H1 (cell line): ENCODE results near the gene CDR2. TPM values are rescaled to one million over a fixed set of nuclear protein-coding genes. Genes with fewer than 3 reads are reported as not detected.

Source experiments
- FOSL1 ChIP-seq: IDR thresholded peaks from 2 replicates; pipeline ENCODE4 v1.6.1; 2011; ENCODE audit warnings: mild to moderate bottlenecking, low read depth, low read length, moderate library complexity; ENCODE audit not compliant: insufficient read depth
- HDAC6 ChIP-seq: IDR thresholded peaks from one replicate; pipeline ENCODE4 v1.7.1; 2012; ENCODE audit warnings: low read depth, mild to moderate bottlenecking, inconsistent platforms, low read length, moderate library complexity
- POU5F1 ChIP-seq: IDR thresholded peaks from 2 replicates; pipeline ENCODE4 v1.6.1; 2011; ENCODE audit warnings: low read depth, mild to moderate bottlenecking, low read length, moderate library complexity
- polyA plus RNA-seq, 7 experiments: library from polyadenylated mRNA; depleted of rRNA in 3 of 7; stranded (reverse) in 5 of 7; unstranded in 2 of 7; fragments of >200 nt in 5 of 7; fragments of 200-250 nt in 2 of 7; gene quantifications; 1 replicate in 5 of 7; 2 replicates in 1 of 7; 4 replicates in 1 of 7; pipeline versions ENCODE4 v1.2.1 to v1.2.3, GENCODE V29; 2011 to 2013; ENCODE audit warnings: missing spikeins in 2 of 7, mixed read lengths in 2 of 7
- total RNA-seq: library from RNA; stranded (reverse); fragmentation: NEBNext Ultra II Directional; extraction: Animal tissue kit (Norgen Biotek cat#: 25700); gene quantifications from 2 replicates; pipeline ENCODE4 v1.2.1, GENCODE V29; 2021
- TF ChIP-seq, protein P1 (sequence below): IDR thresholded peaks from 2 replicates; pipeline ENCODE4 v1.6.1; 2012; ENCODE audit warnings: low read length, inconsistent platforms

Gene CDR2
- total and polyA plus RNA-seq, 2 of the 8 experiments (the other 6 are each of a cell fraction or from before 2014, with no cell fraction given): 16.3 to 34.9 TPM

GRCh38 chr16:22337045-22337444 is 37.4 kb downstream of the CDR2 start (continued):
- TF ChIP-seq, protein P1, sequence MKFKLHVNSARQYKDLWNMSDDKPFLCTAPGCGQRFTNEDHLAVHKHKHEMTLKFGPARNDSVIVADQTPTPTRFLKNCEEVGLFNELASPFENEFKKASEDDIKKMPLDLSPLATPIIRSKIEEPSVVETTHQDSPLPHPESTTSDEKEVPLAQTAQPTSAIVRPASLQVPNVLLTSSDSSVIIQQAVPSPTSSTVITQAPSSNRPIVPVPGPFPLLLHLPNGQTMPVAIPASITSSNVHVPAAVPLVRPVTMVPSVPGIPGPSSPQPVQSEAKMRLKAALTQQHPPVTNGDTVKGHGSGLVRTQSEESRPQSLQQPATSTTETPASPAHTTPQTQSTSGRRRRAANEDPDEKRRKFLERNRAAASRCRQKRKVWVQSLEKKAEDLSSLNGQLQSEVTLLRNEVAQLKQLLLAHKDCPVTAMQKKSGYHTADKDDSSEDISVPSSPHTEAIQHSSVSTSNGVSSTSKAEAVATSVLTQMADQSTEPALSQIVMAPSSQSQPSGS: no peak
- no peak for TF ChIP-seq HDAC6
- no peak for TF ChIP-seq FOSL1
- TF ChIP-seq POU5F1: no peak
